Measurements from ENCODE around the gene PGM5.

DNA sequence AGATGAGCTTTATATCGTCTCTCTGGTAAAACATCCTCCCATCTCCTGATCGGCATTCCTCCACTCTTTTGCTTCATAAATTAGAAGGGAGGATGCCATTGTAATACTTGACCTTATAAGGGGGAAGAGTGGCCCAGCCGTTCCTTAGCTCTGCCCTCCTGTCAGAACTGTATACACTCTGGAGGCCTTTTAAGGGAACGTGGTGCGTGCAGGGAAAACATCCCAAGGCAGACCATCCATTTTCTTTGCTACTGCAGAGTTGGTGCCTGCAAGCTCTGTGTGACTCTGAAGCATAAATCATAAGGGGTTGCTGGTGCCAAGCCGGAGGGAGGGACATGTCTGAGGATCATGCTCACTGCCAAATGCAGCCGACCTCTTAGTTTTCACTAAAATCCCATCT lies 90.4 kb downstream of the PGM5 start:
- TF ChIP-seq POLR2A (IDR thresholded peaks at IDR 0.05; ENCODE audit: low read length) (no peak), GATA1 (IDR thresholded peaks at IDR 0.05; ENCODE audit: low read depth, low read length) (no peak)

Data from erythroblast (primary cell).